GM04504 (cell line): ENCODE measurements around the gene CACNA1B.
"Not testable (repeated sequence)": the region's sequence is repeated elsewhere in the genome, so short reads cannot be mapped to it uniquely, and the experiment has no call there.

Experiments
- DNase-seq: peaks from one replicate; pipeline ENCODE4 v3.0.0-alpha.2; 2012; ENCODE audit warnings: low read depth

CACNA1B gene

DNA sequence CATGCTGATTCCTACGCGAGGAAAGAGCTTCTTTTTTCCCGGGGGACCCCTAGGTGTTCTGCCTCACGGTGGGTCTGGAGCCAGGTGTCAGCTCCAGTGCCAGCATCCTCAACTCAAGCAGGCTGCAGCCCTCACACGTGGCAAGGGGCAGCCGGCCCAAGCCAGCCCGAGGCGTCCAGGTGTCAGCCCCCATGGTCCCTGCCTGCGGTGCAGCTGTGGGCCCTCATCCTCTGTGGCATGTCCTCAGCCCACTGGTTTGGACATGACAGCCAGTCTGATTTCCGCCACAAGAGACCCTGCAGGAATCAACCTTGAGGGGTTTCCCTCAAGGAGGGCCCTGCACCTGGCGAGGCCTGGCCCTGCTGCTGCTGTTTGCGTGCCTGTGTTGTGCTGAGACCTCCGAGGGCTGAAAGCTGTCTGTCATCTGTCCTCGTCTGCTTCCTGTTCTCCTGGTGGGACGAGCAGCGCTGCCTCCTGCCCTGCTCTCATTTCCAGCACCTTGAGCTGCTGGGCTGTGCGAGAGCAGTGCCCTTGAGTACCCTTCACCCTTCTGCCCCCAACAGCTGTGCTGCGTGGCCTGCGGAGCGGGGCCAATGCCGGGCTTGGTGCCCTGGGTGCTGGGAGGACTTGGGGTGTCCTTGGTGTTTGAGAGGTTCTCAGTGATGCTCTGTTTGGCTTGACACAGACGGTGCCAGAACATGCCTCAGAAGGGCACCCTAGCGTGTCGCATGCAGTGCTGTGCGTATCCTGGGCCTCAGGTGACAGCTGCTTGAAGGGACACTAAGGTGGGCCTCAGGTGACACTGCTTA lies 137.6 kb downstream of the CACNA1B start:
- DNase-seq = no peak

DNA sequence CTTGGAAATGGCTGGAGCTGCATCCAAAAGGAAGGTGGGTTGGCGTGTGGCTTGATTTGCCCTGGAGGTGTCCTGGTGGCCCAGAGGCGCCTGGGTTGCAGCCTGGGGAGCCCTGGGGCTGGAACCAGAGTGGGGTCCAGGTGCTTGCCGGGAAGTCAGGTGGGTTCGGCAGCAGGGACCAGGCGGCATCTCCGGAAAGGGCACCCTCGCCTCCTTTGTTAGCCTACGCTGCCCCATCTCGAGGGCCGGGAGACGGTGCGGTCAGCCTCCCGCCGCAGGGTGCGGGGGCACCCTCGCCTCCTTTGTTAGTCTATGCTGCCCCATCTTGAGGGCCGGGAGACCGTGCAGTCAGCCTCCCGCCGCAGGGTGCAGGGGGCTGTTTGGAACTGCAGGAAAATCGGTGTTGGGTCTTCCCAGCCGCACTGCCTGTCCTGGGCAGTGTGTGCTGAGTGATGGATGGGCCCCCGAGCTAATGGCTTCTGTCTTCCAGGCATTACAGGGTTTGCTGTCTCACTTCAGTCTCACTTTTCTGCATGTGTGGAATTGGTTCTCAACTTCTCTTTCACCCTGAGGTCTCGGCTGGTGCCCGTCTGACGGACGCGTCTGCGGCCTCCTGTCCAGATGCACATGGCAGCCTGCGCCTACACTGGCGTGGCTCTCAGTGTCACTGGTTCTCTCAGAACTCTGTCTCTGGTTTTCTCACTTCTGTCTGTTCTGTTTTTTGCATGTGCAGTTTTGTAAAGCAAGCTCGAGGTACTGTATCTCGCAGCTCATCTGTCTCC lies 139.0 kb downstream of the CACNA1B start:
- DNase-seq = no peak

DNA sequence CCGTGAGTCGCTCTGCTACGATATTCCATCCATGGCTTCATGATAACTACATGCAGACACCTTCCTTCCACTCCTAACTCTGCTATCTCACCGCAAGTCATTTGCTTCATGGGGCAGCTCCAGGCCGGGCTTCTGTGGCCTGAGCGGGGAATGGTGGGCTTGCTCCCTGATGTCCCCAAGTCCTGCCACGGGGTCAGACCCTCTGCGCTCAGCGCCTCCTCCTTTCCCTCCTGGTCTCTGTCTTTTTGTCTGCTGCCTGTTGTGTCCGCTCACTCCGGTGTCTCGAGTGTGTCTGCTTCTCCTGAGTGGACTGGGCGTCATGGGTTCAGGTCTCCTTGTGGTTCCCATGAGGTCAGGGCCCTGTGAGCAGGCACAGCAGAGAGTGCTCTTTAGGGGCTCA lies 139.6 kb downstream of the CACNA1B start:
- no peak for DNase-seq

DNA sequence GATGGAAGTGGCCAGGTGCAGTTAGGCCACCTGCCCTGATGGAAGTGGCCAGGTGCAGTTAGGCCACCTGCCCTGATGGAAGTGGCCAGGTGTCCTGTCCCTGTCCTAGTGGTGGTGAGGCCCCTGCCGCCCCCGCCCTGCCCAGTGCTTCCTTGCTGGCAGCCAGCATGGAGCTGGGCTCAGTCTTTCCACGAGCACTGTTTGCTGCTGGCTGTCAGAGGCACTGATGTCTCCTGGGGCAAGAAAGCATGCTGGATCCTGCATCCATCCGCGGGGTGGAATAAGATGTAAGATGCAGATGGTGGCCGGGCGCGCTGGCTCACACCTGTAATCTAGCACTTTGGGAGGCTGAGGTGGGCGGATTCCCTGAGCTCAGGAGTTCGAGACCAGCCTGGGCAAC lies 141.9 kb downstream of the CACNA1B start:
- not testable (repeated sequence) for DNase-seq

DNA sequence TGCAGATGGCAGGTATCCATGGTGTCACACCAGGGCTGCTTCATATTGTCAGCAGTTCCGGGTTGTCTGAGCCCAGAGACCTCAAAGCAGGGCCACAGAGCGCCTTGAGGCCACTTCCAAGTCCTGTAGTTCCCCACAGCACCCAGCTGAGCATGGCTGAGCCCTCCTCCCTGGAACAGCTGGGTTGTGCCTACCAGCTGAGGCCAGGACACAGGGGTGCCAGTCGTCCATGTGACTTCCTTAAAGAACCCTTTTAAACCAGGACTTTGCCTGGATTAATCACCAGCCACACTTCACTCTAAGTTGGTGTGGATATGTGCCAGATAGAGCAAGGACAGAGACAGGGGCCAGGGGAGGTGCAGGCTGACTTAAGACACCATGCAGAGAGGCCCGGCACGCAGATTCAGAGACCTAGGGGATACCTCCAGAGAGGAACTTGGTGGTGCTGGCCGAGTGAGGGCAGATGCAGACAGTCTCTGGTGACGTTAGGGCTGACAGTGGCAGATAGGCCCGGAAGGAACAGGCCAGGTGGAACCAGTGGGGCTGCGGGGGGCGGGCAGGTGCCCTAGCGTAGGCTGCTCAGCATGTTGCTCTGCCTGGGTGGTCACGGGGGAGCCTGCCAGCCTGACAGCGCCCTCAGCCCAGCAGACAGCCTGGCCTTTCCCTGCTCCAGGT lies 142.7 kb downstream of the CACNA1B start:
- DNase-seq = no peak

DNA sequence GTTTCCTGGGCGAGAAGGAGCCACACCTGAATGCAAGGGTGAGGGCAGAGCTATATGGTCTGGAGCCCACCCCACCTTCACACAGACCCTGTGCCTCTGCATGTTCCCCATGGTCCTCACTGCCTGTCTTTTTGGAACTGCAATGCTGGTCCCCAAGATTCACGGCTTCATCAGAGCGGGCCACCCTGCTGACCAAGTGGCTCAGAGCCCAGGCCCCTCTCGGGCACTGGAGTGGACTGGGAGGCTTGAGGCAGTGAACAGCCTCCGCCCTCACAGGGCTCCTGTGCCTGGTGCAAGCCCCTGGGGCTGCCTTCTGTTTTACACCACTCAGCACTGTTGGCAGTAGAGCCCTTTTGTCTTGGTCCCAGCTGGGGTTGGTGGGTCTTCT lies 143.2 kb downstream of the CACNA1B start:
- no peak for DNase-seq

DNA sequence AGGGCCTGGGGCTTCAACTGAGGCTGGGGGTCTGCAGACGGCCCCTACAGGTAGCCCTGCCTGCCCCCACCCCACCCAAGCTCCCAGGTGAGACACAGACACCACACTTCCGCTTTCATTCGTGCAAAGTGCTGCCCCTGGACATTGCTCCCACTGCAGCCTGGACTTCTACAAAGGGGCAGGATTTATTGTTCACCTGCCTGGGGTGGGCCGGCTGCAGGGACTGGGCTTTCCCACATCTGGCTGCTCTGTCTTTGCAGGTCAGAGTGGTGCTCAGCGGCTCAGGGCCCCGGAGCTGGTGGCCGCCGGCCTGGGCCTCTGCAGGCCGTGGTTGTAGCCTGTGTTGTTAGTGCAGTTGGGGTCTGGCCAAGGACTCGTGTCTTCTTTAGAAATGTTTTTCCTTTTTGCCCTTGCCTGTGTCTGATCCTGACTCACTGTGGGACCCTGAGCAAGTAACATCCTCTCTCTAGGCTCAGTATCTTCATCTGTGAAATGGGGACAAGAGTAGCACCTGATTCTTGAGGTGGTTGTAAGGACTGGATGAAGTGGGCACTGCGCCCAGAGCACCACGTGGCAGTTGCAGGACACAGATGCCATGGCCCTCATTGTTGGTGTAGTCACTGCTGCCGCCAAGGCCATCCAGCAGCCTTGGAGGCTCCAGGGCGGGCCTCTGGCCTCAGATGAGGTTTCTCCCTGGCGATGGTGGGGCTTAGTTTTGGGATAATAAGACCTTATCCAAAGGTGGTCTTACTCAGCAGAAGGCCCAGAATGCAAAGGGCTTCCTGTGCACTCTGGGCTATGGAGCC lies 143.9 kb downstream of the CACNA1B start:
- DNase-seq = no peak

DNA sequence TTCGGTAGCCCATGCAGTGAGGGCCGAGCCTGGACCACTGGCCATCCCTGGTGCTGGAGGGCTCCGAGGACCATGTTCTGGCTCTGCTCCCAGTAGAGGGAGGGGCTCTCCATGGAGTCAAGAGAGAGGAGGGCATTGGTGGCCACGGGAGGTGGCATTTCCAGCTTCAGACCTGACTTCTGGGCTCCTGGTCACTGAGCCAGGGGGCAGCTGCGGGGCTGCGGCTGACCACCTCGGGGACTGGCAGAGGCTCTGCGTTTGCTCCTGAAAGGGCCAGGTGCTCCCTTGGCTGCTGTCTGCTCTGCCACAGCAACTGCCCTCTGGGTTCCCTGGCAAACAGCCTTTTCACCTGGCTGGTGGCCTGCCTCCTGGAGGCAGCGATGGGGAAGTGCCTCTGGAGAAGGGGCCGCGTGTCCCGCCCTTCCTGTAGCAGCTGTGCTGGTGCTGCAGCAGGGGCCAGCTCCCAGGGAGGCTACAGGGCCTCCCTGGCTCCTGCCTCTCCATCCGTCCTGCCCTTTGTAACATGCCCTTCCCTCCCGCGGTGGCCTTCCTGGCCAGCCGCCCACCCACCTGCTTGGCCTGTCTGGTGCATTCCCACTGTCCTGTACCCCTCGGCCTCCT lies 144.6 kb downstream of the CACNA1B start:
- no peak for DNase-seq

DNA sequence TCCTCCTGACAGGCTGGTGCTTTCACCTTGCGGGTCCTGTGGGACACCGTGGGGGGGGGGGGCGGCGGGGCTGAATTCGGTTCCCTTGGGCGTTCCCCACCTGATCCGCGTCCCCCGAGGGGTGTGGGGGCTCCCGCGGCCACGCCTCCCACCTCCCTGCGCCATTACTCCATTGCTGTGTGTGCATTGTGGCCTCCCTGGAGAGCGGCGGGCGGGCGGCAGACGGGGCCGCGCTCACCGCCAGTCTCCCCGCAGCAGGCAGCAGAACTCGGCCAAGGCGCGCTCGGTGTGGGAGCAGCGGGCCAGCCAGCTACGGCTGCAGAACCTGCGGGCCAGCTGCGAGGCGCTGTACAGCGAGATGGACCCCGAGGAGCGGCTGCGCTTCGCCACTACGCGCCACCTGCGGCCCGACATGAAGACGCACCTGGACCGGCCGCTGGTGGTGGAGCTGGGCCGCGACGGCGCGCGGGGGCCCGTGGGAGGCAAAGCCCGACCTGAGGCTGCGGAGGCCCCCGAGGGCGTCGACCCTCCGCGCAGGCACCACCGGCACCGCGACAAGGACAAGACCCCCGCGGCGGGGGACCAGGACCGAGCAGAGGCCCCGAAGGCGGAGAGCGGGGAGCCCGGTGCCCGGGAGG lies 145.3 kb downstream of the CACNA1B start:
- no peak for DNase-seq

DNA sequence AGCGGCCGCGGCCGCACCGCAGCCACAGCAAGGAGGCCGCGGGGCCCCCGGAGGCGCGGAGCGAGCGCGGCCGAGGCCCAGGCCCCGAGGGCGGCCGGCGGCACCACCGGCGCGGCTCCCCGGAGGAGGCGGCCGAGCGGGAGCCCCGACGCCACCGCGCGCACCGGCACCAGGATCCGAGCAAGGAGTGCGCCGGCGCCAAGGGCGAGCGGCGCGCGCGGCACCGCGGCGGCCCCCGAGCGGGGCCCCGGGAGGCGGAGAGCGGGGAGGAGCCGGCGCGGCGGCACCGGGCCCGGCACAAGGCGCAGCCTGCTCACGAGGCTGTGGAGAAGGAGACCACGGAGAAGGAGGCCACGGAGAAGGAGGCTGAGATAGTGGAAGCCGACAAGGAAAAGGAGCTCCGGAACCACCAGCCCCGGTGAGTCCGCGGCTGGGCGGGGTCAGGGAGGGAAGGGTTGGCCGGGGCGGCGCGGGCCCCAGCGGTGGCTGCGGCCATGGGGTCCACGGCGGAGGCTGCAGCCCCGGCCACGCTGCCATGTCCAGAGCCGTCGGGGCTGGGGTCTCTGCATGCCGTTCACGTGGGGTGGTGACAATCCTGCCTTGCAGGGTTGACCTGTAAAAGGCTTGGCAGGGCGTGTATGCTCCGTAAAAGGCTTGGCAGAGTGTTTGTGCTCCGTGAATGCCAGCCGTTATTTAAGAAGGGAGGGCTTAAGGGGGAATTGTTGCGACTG lies 146.0 kb downstream of the CACNA1B start:
- DNase-seq = no peak

DNA sequence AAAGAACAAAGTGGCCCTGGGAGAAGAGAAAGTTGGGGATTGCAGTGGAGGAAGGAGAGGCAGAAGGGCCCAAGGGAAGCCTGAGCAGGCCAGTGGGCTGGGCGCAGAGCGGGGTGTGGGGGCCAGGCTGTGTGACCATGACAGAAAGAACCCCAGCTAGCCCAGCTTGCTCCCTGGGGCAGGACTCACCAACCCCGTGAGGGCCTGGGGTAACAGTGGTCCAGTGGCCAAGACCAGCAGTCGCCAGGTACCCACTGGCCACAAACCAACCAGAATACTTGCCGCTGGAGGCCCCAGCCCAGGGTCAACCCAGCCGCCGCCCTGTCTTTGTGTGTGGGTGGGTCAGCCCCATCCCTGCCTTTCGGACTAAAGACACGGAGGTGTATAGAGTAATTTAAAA lies 146.5 kb downstream of the CACNA1B start:
- no peak for DNase-seq

DNA sequence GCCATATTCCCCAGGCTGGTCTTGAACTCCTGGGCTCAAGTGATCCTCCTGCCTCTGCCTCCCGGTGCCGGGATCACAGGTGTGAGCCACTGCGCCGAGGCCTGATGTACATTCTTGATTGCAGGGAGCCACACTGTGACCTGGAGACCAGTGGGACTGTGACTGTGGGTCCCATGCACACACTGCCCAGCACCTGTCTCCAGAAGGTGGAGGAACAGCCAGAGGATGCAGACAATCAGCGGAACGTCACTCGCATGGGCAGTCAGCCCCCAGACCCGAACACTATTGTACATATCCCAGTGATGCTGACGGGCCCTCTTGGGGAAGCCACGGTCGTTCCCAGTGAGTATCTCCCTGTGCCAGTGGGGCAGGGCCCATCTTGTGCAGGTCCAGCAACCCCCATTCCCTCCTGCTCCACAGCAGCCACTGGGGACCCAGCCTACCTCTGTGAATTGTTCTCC lies 147.3 kb downstream of the CACNA1B start:
- no peak for DNase-seq

DNA sequence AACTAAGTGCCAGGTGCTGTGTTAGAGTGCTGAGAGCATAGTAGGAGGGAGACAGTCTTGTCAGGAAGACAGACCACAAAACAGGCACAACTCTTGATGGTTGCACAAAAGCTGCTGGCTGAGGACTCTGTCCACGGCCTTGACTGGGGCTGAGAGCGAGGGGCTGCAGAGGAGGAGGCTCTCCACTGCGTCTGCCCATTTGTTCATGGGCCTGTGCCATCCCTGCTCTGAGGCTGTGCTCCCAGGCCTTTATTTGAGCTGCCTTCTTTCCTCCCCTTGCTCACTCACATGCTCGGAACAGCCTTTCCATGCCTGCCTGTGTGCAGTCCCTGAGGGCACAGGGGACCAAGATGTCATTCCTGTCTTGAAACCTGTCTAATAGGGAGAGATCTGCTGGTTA lies 147.8 kb downstream of the CACNA1B start:
- DNase-seq = no peak

DNA sequence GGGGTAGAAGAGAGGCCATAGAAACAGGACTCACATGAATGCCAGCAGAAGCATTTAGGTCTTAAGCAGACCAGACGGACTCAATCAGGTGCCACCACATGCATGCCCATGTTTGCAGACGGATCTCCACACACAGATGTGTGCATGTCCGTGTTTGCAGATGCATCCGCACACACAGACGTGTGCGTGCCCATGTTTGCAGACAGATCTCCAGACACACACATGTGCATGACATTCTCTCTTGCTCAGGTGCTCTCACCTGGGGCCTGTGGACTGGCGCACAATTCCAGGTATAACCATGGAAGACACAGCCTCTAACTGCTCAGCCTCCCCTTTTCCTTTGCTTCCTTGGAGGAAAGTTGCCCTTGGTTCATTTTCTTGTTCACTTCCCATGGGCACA lies 148.3 kb downstream of the CACNA1B start:
- DNase-seq = no peak

DNA sequence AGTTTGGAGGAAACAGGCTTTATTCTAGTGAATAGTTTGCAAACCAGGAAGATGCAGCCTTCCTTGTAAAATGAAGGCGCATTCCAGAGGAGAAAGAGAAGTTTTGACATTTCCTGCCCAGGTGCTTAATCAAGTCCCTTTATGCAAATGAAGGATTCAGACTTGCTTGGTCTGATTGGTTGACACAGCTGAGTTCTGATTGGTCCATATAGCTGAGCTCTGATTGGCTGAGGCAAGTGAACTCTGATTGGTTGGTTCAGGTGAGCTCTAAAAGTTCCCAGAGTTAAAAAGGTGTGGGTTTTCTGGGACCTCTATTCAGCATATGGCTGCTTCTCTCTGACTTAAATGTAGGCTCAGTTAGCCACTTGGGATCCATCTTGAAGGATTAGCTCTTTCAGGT lies 151.0 kb downstream of the CACNA1B start:
- no peak for DNase-seq

DNA sequence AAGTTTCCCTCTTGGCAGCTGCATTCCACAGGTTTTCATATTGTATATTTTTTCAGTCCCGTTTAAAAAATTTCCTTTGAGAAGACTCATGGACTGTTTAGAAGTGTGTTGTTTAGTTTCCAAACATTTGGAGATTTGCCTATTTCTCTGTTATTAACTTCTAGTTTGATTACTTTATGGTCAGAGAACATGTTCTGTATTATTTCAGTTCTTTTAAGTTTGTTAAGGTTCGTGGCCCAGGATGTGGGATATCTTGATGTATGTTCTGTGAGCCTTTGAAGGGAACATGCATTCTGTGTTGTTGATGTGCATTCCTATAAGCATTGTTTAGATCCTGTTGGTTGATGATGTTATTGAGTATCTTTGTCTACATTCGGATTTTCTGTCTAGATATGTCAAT lies 153.6 kb downstream of the CACNA1B start:
- DNase-seq = no peak

DNA sequence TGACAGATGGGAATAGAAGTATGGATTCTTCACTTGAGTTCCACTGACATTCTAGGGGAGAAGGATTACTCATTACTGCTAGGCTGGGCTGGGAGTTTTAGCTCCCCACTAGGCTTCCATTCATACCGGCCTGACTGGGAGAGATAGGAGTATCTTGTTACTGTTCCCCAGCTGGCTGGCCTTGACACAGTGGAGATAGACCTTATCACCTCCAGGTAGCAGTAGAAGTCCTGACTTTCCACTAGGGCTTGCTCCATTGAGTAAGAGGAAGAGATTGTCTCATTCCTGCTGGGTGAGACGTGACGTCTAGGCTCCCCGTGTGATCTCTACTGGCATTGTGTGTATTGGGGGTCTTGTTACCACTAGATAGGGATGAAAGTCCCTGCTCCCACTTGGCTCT lies 156.4 kb downstream of the CACNA1B start:
- DNase-seq = no peak

DNA sequence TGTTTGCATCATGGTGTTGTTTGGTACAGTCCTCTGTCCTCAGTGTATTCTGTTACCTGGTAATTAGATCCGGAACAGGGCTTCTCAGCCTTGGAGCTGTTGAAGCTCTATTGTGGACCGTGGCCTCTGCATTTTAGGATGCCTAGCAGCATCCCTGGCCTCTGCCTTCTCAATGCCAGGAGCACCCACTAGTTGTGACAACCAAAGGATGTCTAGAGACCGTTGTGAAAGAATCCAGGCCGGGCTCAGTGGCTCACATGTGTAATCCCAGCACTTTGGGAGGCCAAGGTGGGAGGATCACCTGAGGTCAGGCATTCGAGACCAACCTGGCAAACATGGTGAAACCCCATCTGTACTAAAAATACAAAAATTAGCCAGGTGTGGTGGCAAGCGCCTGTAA lies 159.6 kb downstream of the CACNA1B start:
- DNase-seq = no peak

DNA sequence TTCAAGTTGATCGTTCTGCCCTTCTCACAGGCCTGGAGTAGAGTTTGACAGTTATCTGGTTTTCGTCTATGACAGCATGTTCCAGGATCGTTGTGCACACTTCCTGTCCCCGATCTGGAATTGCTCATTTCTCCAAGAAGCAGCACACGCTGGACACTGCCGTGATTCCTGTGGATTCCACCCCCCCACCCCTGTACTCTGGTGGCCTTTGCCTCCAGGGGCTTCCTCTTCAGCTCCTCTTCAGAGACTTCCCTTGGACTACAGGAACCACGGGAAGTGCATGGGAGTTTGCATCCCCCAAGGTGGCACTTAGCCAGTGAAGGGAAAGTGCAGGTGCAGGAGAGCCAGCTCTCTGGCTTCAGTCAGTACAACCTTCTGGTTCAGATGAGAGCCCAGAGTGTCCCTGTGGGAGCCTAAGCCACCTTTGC lies 160.7 kb downstream of the CACNA1B start:
- no peak for DNase-seq
